GOT3 (cell line): ENCODE measurements around the gene KRCC1.

Source experiments
- DNase-seq: peaks from one replicate; lab custom pipeline; 2025; ENCODE audit warnings: mixed read lengths; lab: John Stamatoyannopoulos, UW

The KRCC1 gene

DNA sequence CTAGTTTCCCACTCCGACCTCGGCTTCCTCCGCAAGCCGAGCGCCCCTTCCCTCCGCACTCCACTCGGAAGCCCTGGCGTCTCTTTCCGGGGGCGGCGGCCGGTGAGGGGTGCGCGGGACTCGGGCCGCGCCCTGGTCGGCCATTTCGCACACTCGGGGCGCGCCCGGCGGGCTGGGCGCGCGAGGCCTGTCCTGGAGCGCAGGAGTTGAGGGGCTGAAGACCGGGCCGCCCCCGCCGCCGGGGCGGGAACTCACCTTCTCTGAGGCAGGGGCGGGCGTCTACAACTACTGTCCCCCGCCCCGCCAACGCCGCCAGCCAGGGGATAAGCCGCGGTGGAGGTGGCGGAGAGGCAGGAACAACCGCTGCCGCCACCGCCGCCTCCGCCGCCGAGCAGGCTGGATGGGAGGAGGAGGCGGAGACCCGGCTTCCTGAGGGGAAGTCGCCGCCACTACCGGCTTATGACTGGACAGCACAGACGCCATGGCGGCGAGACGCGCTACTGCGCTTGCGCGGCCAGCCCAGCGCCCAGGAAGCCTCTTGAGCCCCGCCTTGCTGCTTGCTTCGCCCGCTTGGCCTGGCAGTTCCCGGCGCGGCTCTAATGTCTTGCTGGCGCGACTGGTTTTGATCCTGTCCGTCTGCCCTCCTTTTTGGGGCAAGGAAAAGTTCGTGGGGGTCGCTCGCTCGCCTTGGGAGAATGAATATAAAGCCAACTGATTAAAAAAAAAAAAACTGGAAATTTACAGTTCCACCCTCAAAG lies at the start of gene KRCC1:
Gene KRCC1 (minus strand): TSS at position 413 of the 758 bp plus-strand sequence. CDS start 27,220 bp downstream, outside the sequence.
- DNase-seq: peak; percentile 87

- DNase-seq: no peak
Observed at GRCh38 chr2:88100489-88100858, 44.9 kb upstream of the KRCC1 start.

GRCh38 chr2:88099798-88100488 lies 44.4 kb upstream of the KRCC1 start:
- DNase-seq: no peak

GRCh38 chr2:88098558-88098900 lies 42.9 kb upstream of the KRCC1 start:
- no peak for DNase-seq

DNA sequence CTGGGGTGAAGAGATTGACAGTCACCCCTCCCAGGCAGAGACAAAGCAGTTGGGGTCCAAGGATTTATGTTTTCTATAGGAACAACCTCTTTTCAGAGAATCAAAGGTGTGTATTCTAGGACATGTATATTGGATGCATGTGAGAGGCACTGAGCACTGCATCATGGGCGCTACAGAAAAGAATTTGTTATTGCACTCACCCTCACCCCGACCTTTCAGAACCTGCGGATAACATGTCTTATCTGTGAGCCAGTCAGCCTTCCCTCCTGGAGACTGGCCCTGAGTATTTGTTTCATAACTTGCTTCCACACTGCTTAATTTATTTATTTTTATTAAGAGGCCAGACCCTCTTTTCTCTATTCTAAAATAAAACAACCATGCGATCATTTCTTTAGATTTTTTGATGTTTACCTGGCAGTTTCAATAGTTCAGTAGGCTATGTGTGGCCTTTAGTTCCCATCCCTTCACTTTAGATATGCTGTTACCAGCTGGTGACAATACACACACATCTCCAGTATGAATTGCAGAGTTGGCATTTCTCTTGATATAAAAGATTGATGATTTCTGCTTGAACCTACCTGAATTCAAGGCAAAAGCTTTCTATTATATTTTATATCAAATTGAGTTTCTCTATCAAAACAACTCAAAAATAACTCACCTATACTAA lies 42.4 kb upstream of the KRCC1 start:
- DNase-seq: no peak

- no peak for DNase-seq
Observed at GRCh38 chr2:88097192-88097591, 41.6 kb upstream of the KRCC1 start.

DNA sequence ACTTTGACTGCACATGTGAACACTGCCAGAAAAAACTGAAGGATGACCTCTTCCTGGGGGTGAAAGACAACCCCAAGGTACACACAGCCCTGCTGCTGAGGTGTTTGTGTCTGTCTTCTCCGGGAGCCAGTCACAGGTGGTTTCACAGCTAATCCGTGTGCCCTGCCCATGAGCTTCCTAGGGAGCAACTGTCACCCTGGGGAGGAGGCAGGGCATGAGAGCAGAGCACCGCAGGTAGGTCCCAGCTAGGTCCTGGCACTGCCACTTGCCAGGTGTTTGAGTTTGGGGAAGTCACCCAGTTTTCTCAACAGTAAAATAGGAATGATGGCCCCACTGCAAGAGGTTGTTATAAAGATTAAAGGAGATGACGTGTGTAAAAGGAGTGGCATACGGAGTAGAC lies 41.1 kb upstream of the KRCC1 start:
- DNase-seq: no peak

- DNase-seq: no peak
Observed at GRCh38 chr2:88095022-88095421, 39.4 kb upstream of the KRCC1 start.

GRCh38 chr2:88092773-88093172 lies 37.2 kb upstream of the KRCC1 start:
- DNase-seq: no peak

DNA sequence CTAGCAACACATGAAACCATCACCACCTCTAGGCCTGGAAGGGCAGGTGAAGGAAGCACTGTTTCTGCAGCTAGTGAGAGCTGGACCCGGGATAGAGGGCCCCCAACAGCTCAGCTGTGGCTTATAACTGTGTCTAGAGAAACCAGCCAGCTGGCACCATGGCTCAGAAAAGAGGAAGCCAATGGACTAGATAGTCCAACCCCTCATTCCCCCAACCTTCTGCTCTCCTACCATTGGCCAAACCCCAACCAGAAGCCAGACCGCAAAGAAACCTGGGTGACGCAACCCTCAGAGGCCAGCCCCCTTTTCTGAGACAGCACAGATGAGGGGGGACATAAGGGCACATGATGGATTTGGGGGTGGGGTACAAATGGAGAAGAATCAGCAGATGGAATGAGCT lies 36.4 kb upstream of the KRCC1 start:
- DNase-seq: no peak

- no peak for DNase-seq
Observed at GRCh38 chr2:88090446-88091283, 35.1 kb upstream of the KRCC1 start.

DNA sequence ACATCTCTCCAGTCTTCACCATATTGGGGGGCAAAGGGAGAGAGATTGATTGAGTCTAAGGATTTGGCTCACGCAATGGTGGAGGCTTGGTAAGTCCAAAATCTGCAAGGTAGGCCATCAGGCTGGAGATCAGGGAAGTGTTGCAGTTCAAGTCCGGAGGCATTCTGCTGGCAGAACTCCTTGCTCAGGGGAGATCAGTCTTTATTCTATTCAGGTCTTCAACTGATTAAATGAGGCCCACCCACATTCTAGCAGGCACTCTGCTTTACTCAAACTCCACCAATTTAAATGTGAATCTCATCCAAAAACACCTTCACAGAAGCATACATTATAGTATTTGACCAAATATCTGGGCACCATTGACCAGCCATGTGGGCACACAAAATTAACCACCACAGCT lies 33.4 kb upstream of the KRCC1 start:
- DNase-seq: no peak

- no peak for DNase-seq
Observed at GRCh38 chr2:88087763-88088162, 32.2 kb upstream of the KRCC1 start.

GRCh38 chr2:88087073-88087472 lies 31.5 kb upstream of the KRCC1 start:
- no peak for DNase-seq

DNA sequence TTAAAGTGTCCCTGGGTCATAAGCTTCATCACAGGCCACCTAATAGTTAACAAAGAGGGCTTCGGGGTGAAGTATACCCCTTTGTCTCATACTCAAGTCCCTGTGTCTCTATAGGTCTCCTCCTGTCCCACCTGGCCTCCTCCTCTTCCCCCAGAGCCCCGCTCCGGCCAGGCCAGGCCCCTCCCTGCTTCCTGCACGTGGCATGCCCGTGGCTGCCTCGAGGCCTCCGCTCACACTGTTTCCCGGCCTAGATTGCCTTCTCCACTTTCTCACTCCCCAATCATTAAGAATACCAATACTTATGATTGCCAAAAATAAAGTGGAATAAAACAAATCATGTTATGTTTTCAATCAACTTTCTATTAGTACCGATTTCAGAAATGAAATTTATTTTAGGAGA lies 30.8 kb upstream of the KRCC1 start:
- no peak for DNase-seq

- no peak for DNase-seq
Observed at GRCh38 chr2:88085602-88086001, 30.0 kb upstream of the KRCC1 start.

DNA sequence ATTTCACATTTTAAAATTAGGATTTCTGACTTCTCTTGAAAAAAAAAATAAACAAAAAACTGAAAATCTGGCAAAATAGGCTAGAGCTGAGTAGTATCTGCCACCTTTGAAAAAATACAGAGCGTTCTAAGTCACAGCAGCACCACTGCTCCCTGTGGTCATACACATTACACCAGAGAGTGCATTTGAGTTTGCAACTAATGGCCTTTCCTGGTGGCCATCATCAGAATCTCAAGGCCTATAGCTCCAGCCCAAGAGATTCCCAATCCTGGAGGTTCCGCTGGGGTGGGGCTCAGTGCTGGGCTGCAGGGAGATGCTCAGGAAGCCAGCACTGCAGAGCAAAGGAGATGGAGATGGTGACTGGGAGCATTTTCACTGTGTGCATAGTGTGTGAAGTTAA lies 29.5 kb upstream of the KRCC1 start:
- DNase-seq: no peak

DNA sequence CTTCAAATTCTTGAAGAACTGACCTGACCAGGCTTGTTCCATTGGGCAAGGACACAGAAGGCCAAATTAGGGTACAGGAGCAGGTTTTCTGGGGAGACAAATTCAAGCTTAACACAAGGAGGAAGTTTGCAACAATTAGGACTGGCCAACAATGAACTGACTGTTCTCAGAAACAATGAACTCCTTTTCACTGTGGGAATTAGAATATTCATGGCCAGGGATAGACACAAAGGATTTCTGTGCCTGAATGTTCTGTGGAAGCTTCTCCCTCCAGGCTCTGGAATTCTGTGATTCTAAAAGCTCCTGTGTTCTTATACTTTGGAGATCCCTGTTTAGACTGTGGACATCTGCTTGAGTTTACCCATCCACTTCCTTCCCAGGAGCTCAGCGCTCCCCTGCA lies 27.2 kb upstream of the KRCC1 start:
- DNase-seq: no peak

- no peak for DNase-seq
Observed at GRCh38 chr2:88081924-88082608, 26.5 kb upstream of the KRCC1 start.

DNA sequence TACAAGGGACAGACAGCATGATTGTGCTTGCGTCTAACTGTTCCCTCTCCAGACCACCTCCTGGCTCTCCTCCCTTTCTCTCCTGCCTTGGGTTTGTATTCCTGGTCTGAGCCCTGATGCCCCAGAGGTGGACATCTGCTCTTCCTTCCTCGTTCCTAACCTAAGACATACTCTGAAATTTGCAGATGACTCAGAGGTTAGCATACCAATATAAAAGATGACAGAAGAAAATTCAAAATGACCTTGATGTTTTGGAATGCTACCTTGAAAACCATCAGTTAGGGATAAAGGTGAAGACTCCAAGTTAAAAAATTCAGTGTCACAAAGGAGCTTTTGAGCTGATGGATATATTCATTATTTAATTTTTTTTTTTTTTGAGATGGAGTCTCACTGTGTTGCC lies 25.0 kb upstream of the KRCC1 start:
- DNase-seq: no peak

GRCh38 chr2:88078643-88079172 lies 23.1 kb upstream of the KRCC1 start:
- no peak for DNase-seq

DNA sequence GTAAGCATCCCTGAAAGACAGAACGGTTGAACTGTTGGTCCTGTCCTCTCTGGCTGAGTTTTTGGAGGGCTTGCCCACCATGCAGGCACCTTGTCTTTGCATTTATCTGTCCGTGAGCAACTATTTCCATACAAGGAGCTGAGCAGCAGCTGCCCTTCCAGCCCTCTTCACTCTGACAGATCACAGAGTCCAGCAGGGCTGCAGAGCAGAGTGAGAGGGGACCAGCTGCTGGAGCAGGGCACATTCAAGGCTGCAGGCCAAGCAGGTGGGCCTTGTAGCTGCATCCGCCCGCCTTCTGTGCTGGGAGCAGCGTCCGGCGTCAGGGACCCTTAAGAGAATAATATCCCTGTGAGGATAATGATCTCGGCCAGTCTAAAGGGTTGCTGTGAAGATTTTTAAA lies 21.5 kb upstream of the KRCC1 start:
- no peak for DNase-seq
